Measurements from ENCODE around the gene CACNA2D3. TPM values are rescaled to one million over a fixed set of nuclear protein-coding genes. Genes with fewer than 3 reads are reported as not detected.

Gene CACNA2D3
- total RNA-seq, 2 experiments from 2014 or later = not detected

GRCh38 chr3:55013145-55013925 lies 891.0 kb downstream of the CACNA2D3 start:
- H3K4me1 Mint-ChIP-seq = no peaks in the 10 kb centered on the region
- DNase-seq (no peak), ATAC-seq (ENCODE audit: low read depth) (no peak)
- no peak overlapping the region for H3K4me3 Mint-ChIP-seq
- no peaks in the 10 kb centered on the region for H3K9me3 Mint-ChIP-seq
- no peaks in the 10 kb centered on the region for H3K36me3 Mint-ChIP-seq
- no peaks in the 10 kb centered on the region for H3K27me3 Mint-ChIP-seq
- POLR2A ChIA-PET = no interaction called here
- no peak overlapping the region for H3K27ac Mint-ChIP-seq

- no peak overlapping the region for H3K27ac Mint-ChIP-seq
- no peak for DNase-seq
- no peaks in the 10 kb centered on the region for H3K4me1 Mint-ChIP-seq
- H3K27me3 Mint-ChIP-seq = no peaks in the 10 kb centered on the region
- ATAC-seq (ENCODE audit: low read depth) = no peak
- H3K36me3 Mint-ChIP-seq = no peaks in the 10 kb centered on the region
- no peak overlapping the region for H3K4me3 Mint-ChIP-seq
- POLR2A ChIA-PET = no interaction called here
- H3K9me3 Mint-ChIP-seq = no peaks in the 10 kb centered on the region
Measured at GRCh38 chr3:55014081-55014480, 891.7 kb downstream of the CACNA2D3 start.

GRCh38 chr3:55014906-55015305 lies 892.6 kb downstream of the CACNA2D3 start:
- ATAC-seq (ENCODE audit: low read depth) (no peak), DNase-seq (no peak)
- H3K27ac Mint-ChIP-seq = no peak overlapping the region

GRCh38 chr3:55017876-55018275 lies 895.5 kb downstream of the CACNA2D3 start:
- H3K27ac Mint-ChIP-seq = no peak overlapping the region

More at GRCh38 chr3:55014906-55015305, 892.6 kb downstream of the CACNA2D3 start:
- Mint-ChIP-seq H3K36me3 (no peaks in the 10 kb centered on the region), H3K27me3 (no peaks in the 10 kb centered on the region), H3K9me3 (no peaks in the 10 kb centered on the region), H3K4me3 (no peak overlapping the region), H3K4me1 (no peaks in the 10 kb centered on the region)
- POLR2A ChIA-PET = no interaction called here

GRCh38 chr3:55030938-55031337 lies 908.6 kb downstream of the CACNA2D3 start:
- no peak for DNase-seq
- POLR2A ChIA-PET = no interaction called here
- no peaks in the 10 kb centered on the region for H3K36me3 Mint-ChIP-seq
- no peaks in the 10 kb centered on the region for H3K27me3 Mint-ChIP-seq
- H3K4me1 Mint-ChIP-seq = no peaks in the 10 kb centered on the region
- H3K9me3 Mint-ChIP-seq = no peaks in the 10 kb centered on the region
- no peak overlapping the region for H3K4me3 Mint-ChIP-seq
- ATAC-seq (ENCODE audit: low read depth) = no peak
- H3K27ac Mint-ChIP-seq = no peak overlapping the region

More at GRCh38 chr3:55017876-55018275, 895.5 kb downstream of the CACNA2D3 start:
- H3K27me3 Mint-ChIP-seq = no peaks in the 10 kb centered on the region
- H3K4me3 Mint-ChIP-seq = no peak overlapping the region
- ATAC-seq (ENCODE audit: low read depth) = no peak
- no peaks in the 10 kb centered on the region for H3K4me1 Mint-ChIP-seq
- no peak for DNase-seq
- POLR2A ChIA-PET = no interaction called here
- H3K36me3 Mint-ChIP-seq = no peaks in the 10 kb centered on the region
- no peaks in the 10 kb centered on the region for H3K9me3 Mint-ChIP-seq

GRCh38 chr3:55036883-55037577 lies 914.7 kb downstream of the CACNA2D3 start:
- Mint-ChIP-seq H3K36me3 (no peaks in the 10 kb centered on the region), H3K9me3 (no peaks in the 10 kb centered on the region), H3K27me3 (no peaks in the 10 kb centered on the region), H3K27ac (no peak overlapping the region), H3K4me1 (no peaks in the 10 kb centered on the region), H3K4me3 (no peak overlapping the region)
- POLR2A ChIA-PET = no interaction called here
- DNase-seq = no peak
- no peak for ATAC-seq (ENCODE audit: low read depth)

GRCh38 chr3:55042591-55042990 lies 920.2 kb downstream of the CACNA2D3 start:
- no peaks in the 10 kb centered on the region for H3K27me3 Mint-ChIP-seq
- H3K36me3 Mint-ChIP-seq = no peaks in the 10 kb centered on the region
- no peak overlapping the region for H3K4me3 Mint-ChIP-seq
- no peaks in the 10 kb centered on the region for H3K4me1 Mint-ChIP-seq
- no peak for DNase-seq
- no peak overlapping the region for H3K27ac Mint-ChIP-seq
- ATAC-seq (ENCODE audit: low read depth) = no peak
- POLR2A ChIA-PET = no interaction called here
- no peaks in the 10 kb centered on the region for H3K9me3 Mint-ChIP-seq

- ATAC-seq (ENCODE audit: low read depth) (no peak), DNase-seq (no peak)
- no peaks in the 10 kb centered on the region for H3K27me3 Mint-ChIP-seq
- no peak overlapping the region for H3K4me3 Mint-ChIP-seq
- POLR2A ChIA-PET = no interaction called here
- H3K27ac Mint-ChIP-seq = no peak overlapping the region
- no peaks in the 10 kb centered on the region for H3K4me1 Mint-ChIP-seq
- no peaks in the 10 kb centered on the region for H3K9me3 Mint-ChIP-seq
- H3K36me3 Mint-ChIP-seq = no peaks in the 10 kb centered on the region
Measured at GRCh38 chr3:55044486-55044885, 922.1 kb downstream of the CACNA2D3 start.

GRCh38 chr3:55059027-55059629 lies 936.8 kb downstream of the CACNA2D3 start:
- no peaks in the 10 kb centered on the region for H3K4me1 Mint-ChIP-seq
- POLR2A ChIA-PET = no interaction called here
- H3K27me3 Mint-ChIP-seq = no peaks in the 10 kb centered on the region
- DNase-seq = no peak
- ATAC-seq (ENCODE audit: low read depth) = no peak
- no peak overlapping the region for H3K4me3 Mint-ChIP-seq
- peaks cover 5% of the 10 kb centered on the region for H3K9me3 Mint-ChIP-seq
- H3K27ac Mint-ChIP-seq = no peak overlapping the region
- H3K36me3 Mint-ChIP-seq = no peaks in the 10 kb centered on the region

GRCh38 chr3:55060896-55061719 lies 938.8 kb downstream of the CACNA2D3 start:
- H3K27me3 Mint-ChIP-seq = no peaks in the 10 kb centered on the region
- POLR2A ChIA-PET = no interaction called here
- no peak for ATAC-seq (ENCODE audit: low read depth)
- no peak overlapping the region for H3K27ac Mint-ChIP-seq
- H3K36me3 Mint-ChIP-seq = no peaks in the 10 kb centered on the region
- H3K9me3 Mint-ChIP-seq = peaks cover 3% of the 10 kb centered on the region
- H3K4me1 Mint-ChIP-seq = no peaks in the 10 kb centered on the region
- H3K4me3 Mint-ChIP-seq = no peak overlapping the region
- no peak for DNase-seq

- DNase-seq (no peak), ATAC-seq (ENCODE audit: low read depth) (no peak)
- POLR2A ChIA-PET = no interaction called here
- Mint-ChIP-seq H3K36me3 (no peaks in the 10 kb centered on the region), H3K27ac (no peak overlapping the region), H3K27me3 (no peaks in the 10 kb centered on the region), H3K4me1 (no peaks in the 10 kb centered on the region), H3K4me3 (no peak overlapping the region), H3K9me3 (peaks cover 1% of the 10 kb centered on the region)
Measured at GRCh38 chr3:55061720-55062034, 939.3 kb downstream of the CACNA2D3 start.

- Mint-ChIP-seq H3K27me3 (no peaks in the 10 kb centered on the region), H3K9me3 (peaks cover 1% of the 10 kb centered on the region), H3K36me3 (no peaks in the 10 kb centered on the region), H3K4me1 (no peaks in the 10 kb centered on the region), H3K4me3 (no peak overlapping the region), H3K27ac (no peak overlapping the region)
- no peak for ATAC-seq (ENCODE audit: low read depth)
- DNase-seq = no peak
- POLR2A ChIA-PET = no interaction called here
Measured at GRCh38 chr3:55064164-55064563, 941.8 kb downstream of the CACNA2D3 start.

GRCh38 chr3:55065331-55065730 lies 943.0 kb downstream of the CACNA2D3 start:
- Mint-ChIP-seq H3K9me3 (peaks cover 1% of the 10 kb centered on the region), H3K4me3 (no peak overlapping the region), H3K4me1 (no peaks in the 10 kb centered on the region), H3K36me3 (no peaks in the 10 kb centered on the region), H3K27ac (no peak overlapping the region), H3K27me3 (no peaks in the 10 kb centered on the region)
- DNase-seq (no peak), ATAC-seq (ENCODE audit: low read depth) (no peak)
- POLR2A ChIA-PET = no interaction called here
